ENCODE data around the gene RUNX2.

RUNX2 gene

DNA sequence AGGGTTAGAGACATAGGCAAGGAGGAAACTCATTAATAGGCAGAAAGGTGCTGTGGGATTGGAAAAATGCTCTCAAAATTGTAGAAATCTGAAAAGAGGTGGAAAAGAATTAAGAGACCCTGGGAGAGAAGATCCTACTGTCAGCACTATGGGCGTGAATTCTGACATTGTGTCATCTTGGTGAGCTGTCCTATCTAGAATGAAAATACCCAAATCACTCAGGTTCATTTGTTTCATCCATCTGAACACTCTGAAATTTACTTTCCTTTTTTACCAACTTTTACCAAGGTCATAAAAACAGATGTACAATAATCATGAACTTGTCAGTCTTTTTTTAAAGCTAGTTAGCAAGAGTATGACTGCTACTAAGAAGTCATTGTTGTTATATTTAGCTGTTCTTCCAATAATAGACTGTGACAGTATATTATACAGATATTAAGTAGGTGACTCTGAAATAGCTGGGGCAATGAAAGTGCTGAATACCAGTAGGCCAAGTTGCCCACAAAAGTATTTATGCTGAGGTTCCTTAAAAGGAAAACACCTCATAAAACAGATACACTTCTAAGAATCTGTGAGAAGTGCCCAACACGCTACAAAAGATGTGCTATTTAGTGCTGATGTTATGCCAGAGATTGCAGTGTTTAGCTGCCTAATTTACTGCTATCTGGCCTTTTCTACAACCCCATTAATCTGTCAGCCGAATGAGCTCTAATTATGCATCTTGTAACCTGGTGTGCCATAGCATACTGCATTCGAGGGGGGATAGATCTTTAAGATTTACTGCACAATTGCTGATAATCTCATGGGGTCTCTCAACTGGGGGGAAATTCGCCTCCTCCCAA is 267.1 kb downstream of the RUNX2 start:
- DNase-seq = no peak

DNA sequence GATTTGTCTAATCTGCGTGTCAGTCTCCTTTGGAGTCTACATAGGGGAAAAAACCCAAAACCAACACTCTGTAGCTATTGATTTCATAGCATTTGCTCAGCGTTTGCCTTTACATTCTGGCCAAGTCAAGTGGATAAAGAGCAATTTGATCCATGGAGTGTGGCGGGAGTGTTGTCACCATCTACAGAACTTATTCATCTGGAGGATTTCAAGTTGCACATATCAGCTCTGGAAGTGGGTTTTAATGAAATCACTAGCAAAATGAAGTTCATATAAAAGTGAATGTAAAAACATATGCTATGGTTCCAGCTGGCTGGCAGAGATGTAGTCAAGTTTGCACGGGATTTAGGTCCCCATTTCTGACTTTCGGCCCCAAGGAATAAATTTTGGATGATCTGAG is 269.3 kb downstream of the RUNX2 start:
- no peak for DNase-seq

DNA sequence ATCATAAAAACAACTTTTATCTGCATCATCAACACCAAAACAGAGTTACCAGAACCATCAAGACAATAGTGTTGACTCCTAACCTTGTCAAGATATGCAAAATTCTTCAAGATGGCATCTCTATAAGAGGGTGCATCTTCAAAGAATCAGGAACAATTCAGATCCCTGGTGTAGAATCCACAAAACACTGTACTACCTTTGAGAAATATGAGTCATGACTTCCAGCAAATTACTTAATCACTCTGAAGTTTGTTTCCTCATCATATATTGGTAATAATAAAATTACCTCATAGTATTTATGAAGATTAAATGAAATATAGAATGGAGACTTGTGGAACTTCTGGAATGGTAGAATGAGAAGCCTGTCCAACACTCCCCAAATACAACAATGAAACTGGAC is 270.9 kb downstream of the RUNX2 start:
- DNase-seq = no peak

DNA sequence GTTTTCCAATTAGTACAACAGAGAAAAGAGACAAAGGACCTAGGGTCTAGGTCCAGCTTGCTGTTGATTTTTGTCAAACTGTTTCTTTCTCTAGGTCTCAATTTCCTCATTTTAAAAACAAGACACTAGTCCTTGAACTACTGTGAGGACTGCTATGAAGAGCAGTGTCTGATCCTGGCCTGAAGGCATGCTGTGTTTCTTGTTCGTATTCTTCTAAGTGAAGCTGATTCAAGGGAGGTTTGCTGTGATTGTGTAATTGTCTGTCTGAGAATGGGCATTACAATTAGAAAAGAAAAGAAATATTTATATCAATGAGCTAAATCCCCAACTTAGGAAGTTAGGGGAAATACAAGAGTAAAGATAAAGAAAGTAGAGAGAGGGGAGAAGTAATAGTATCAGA is 277.8 kb downstream of the RUNX2 start:
- DNase-seq = no peak

DNA sequence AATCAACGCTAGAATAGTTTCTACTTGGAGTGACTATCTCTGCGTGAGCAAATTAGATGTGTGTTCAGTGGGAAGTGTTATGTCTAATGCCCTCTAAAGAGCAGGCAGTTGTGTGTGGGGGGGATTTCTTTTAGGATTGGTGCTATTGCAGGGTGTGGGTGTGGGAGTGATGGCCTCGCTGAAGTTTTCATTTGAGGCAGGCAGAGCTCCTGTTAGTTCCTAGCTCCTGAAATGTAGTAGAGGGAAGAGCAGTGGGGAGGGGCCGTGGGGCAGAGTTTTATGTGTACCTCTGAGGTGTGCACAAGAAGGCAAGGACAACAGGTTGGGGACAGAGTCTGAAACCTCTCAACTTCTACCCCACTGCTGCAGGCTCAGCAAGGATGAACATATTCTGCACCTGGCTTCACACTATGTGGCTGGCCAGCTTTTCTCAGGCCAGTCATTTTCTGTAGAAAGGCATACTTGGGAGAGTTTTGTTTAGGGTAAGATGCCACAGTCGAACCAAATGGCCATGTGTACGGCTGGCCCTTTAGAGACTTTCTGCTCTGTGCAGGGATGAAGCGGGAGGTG is 278.8 kb downstream of the RUNX2 start:
- DNase-seq = no peak

DNA sequence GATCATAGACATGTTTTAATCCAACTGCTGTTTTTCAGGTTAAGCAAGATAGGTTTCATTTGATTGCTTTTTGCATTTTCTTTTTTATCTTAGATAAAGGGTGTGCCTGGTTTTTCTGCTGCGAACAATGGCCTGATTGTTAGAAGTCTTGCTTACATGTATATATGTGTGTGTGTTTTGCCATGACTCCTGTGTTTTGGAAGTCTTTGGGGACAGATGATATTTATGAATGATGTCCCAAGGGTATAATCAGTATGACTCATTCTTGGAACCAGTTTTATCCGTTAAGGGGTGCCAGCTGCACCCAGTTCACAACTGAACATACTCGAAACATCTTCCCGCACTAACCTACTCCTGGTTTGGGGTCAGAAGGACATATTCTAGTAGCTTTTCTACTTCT is 279.7 kb downstream of the RUNX2 start:
- DNase-seq = no peak

DNA sequence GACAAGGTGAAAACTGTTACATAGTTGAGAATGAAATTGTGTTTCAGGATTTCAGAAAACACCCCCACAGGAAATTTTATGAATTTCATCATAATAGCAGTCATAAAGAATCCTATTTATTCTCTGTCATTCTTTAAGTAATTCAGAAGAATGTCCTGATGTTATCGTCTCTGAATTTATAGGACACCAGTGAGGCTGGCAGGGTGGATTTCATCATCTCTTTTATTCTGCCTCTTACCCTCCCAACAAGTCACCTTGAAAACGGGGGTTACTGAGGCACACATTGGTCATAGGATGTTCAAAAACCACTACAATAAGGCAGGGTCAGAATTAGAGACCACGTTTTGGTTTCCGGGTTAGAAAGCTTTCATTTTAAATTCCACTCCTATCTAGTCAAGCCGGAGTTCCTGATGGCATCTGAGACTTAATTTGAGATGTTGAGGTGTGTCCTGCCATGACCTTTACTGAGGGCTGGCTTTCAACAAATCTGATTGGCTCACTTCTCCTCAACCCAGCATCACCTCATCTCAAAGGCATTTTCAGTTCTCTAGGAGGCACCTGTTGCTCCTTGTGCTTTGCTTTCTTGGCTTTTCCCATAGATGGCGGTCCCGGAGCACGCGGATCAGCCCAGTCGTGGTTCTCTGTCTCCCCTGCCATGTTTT is 280.3 kb downstream of the RUNX2 start:
- DNase-seq = no peak

DNA sequence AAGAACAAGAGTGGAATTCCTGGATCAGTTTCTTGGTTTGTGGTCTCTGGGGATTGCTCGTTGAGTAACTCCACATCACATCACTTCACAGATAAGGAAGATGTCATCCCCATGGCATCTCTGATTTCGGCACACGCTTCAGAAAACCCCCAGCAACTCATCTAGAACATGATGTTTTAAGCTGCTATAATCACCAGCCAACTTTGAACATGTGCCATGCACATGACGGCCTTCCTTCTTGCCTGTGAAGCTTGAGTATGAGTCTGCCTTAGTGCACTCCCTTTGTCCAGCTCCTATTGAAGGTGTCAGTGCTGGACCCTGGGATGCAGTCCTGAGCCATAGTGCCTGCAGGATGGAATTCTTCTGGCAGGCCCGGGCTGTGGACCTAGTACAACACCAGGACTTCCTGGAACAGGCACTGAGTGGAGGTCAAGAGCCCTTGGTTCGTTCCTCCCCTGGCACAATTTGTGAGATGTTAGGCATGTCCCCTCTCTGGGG is 281.1 kb downstream of the RUNX2 start:
- no peak for DNase-seq

DNA sequence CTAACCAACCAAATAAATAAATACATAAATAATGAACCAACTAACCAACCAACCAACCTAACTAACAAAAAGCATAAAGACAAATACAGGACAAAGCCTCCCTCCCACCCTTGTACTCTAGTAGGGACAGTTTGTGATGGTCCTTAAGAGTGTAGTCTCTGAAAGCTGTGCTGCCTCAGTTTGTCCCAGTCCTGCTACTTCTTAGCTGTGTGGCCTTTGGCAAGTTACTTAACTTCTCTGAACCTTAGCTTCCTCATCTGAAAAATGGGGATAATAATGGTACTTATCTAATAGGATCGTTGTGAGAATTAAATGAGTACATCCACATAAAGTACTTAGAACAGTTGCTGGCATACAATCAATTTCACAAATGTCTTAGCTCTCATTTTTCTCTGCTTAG is 282.2 kb downstream of the RUNX2 start:
- no peak for DNase-seq

DNA sequence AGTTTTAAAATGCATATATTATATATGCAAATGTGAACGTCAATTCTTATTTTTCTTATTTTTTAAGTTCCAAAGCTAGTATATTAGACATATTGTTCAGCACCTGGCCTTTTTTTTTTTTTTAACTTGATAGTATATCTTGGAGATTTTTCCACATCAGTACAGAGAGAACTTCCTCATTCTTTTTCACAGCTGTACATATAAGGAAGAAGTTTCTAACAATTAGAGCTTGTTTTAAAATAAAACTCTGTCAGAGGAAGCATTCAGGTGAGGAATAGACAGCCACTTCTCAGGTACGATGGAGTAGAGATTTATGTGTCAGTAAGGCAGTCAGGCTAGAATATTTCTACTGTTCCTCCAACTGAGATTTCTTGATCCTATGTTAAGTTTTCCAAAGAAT is 282.7 kb downstream of the RUNX2 start:
- DNase-seq = no peak

DNA sequence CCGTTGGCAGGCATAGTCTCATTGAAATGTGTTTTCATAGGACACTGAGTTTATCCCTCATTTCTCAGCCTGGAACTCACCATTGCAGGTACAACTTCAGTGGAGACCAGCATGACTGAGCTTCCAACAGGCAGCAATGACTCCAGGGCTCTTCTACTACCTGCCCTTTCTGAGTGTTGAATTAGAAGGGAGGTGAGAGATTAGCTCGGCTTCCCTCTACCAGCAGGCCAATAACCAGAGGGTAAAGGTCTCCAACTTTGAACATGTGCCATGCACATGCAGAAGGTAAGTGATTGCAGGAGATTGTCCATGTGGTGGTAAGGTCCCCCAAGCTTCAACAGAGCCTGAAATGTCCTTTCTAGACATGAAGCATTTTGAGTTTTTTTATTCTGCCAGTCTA is 283.4 kb downstream of the RUNX2 start:
- no peak for DNase-seq

DNA sequence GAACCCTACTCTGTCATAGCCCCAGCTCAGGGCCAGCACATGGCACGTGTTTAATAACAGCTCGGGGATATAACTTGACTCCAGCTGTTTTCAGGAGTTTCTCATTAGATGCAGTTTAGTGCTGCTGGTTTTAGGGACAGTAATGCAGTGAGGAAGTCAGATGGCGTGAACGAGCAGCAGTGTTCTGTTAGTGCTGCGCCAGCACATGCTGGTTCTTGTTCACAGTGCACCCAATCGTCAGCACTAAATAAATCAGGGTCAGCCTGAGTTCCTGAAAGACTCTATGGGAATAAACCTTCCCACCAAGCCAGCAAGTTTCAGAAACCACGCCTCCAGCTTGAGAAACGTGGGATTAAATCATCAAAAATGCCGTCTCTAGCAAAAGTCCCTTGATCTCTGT is 285.5 kb downstream of the RUNX2 start:
- peak; percentile 72 for DNase-seq

DNA sequence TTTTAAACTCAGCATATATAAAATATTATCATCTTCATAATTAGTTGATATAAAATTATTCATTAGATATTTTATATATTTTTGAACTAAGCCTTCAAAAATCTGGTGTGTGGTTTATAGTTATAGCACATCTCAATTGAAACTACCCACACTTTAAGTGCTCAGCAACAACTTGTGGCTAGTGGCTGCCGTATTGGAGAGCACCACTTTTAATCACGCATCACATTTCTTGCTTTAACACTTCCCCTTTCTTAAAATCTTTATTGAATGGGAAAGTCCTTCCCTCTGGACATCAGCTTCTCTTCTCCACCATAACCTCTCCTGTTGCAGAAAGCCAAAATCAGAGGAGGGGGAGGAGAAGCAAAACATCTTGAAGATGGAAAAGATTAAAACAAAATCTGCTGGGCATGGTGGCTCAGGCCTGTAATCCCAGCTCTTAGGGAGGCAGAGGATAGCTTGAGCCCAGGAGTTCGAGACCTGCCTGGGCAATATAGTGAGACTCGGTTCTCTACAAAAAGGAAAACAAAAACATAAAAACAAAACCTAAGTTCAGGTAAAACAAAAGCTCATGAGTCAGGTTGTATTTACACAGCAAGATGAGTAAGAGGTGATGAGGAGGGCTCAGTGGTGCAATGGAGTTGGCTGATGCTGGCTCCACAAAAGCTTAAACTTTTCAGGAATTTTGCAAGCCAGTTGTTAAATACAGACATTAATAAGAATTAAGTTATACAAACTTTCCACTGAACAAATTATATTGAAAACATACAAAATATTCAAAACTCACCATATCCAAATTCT is 286.6 kb downstream of the RUNX2 start:
- no peak for DNase-seq

DNA sequence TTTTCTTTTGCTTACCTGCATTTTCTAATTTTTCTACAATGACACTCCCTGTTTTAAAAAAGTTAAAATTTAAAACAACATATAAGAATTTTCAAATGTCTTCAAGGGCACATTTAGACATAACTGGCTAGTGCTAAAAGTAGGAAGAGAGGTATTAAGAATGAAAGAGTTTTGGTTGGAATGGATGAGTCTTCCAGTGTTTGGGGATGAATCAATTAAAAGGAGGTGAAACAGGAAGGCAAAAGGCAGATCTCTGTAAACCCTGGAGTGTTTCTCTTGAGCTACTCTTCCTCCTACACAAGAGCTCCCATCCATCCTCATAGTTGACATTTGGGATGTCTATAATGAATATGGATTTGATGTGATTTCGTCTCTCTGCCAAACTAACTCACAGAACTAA is 288.1 kb downstream of the RUNX2 start:
- DNase-seq = no peak

DNA sequence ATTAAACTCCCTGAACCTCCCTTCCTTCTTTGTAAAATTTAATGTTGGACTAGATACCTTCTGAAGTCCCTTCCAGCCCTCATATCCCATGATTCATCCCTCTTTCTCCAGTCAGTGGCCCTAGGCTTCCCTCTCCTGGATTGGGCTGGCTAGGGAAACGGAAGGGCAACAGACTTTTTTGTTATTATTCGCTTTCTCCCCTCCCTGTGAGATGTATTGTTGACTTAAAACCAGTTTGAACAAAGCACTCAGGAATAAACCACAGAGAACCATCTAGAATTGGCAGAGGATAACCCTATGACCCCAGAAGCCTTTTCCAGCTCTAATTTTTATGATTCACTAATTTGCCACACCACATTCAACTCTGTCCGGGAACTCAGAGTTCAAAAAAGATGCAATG is 289.3 kb downstream of the RUNX2 start:
- DNase-seq = no peak

DNA sequence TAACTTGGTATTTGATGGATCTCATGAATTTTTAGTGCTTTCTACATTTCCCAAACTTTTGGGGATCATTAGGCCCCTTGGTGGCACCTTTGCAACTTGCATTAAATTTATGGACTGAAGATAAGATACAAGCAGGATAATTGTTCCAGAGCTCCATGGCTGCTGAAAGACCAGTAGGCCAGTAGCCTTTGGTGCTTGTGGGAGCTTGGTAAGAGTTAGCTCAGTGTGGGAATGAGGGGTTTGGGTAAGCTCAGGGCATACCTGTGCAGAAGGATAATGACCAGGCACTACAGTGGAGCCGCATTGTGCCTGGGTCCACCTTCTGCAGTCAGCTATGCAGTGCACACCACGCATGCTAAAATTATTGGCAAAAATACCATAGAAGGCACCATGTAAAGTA is 290.1 kb downstream of the RUNX2 start:
- no peak for DNase-seq

DNA sequence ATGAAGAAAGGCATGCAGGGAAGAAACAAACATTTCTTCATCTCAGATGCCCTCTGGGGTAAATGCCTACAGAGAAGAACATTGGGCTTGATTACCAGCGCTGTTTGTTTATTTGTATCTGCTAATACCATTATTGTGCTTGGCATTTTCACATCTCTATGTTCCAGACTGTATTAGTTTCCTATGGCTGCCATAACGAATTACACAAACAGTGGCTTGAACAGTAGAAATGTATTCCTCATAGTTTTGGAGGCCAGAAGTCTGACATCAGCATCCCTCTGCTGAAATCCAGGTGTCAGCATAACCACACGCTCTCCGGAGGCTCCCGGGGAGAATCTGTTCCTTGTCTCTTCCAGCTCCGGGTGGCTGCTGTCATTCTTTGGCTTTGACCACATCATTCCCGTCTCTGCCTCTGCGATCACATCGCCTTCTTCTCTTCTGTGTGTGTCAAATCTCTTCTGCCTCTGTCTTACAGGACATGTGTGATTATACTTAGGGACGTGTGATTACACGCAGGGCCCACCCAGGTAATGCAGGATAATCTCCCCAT is 291.2 kb downstream of the RUNX2 start:
- DNase-seq = no peak

DNA sequence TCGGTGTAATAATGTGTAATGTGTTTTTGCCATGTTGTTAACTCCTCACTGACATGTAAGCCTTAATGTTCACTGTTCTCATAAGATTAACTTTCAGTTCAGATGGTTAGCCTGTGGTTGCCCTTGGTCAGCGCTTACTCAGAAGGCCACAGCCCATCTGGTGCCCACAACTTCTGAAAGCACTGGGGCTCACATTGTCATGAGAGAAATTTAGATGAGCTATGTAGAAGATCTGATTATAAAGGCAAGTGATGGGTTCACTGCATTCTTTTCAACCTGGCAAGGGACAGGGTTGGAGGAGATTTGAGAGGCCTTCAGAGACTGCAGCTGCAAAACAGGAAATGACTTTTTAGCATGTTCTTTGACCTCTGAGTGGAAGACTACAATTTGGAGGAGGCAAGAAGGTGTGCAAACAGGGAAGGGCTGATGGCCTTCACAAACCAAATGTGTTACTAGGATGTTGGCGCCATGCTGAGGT is 291.9 kb downstream of the RUNX2 start:
- no peak for DNase-seq

DNA sequence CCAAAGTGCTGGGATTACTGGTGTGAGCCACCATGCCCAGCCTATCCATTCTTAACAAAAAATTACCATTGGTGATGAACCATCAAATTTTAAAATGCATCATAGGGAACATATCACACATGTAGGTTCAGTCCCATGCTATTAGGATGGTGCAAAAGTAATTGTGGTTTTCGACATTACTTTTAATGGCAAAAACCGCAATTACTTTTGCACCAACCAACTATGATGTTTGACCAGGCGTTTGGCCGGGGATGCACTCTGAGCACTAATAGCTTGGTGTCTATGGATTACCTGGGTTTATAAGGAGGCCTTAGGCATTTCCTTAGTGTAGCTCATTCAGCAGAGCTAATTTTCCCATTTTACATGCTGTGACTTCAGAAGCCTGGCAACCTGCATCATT is 296.1 kb downstream of the RUNX2 start:
- no peak for DNase-seq

DNA sequence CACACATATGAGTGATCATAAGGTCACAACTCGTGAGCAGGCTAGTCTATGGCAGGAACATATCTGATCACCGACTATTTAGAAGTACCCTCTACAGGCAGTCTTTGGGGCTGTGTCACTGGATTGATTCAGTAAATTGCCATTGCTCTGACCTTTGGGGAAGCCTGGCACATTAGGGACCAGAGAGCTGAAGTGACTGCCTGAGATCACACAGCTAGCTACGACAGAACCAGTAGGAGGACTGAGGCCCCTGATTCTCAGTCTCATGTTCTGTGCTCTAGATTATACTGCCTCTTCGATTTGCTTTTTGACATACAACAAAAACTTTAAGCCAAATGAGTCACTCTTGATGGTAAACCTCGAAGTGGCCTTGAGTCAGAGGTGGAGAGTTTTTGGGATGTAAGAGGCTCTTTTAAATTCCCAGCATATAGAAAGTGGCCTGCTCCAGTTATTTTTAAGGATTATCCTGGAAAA is 297.1 kb downstream of the RUNX2 start:
- no peak for DNase-seq

DNA sequence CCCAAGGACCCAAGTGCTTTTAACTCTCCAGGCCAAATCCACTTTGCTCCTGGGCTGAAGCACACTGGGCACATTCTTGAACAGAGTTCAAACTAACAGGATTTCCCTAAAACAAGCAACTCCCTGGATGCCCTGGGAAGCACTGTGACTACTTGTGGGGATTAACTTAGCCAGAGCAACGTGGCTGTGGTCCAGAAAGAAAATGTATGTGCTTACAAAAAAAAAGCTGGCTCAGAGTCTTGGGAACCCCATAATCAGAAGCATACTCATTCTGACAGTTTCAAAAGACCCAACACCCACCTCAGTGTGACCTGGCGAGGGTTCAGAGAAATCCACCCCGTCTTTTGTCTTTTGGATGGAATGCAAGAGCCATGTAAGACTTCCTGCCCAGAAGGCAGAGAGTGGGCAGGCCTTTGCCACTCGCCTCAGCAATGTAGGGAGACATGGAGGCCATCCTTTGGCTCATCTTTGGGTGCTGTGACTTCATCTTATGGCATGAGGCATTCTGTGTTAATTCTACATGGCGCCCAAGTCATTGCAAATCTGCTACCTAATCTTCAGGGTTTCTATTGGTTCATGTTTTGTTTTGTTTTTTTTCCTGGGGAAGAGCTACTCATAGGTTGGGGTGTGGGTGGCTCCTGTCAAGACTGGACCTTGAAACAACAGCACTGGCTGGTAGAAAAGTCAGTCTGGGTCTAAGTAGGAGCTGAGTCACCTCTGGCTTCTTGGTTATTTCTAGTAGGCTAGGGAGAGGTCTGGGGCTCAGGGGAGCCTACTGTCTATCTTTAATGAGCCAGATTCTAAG is 298.2 kb downstream of the RUNX2 start:
- DNase-seq = no peak

DNA sequence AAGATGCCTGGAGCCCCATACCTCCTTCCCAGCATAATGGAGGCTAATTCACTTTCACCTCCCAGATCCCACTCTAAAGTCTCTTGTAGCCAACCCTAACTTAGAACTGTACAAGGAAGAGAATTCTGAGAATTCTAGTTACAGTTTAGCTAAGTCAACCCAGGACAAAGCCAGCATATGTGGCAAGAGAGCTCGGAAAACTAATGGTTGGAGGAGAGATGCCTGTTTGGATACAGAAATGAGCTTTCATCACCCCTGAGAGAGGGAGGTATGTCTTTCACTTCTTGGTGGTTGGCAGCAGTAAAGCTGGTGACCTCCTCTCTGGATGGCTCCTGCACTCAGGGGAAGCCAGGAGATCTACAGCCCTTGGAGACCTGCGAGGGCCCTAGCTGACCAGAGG is 302.2 kb downstream of the RUNX2 start:
- DNase-seq = no peak
